PC-3 (cell line): ENCODE data around the gene RRAS.

Experiments used
- EZH2 ChIP-seq: fragments of 300-600 bp; sonication (generic); IDR thresholded peaks from one replicate; pipeline ENCODE4 v1.6.1; 2017; ENCODE audit warnings: antibody characterized with exemption, mild to moderate bottlenecking, low read length; ENCODE audit not compliant: unreplicated experiment
- TF ChIP-seq, protein P1 (sequence below): fragments of 300-600 bp; sonication (generic); conservative IDR thresholded peaks from 2 replicates; pipeline ENCODE4 v1.5.1; 2017; ENCODE audit warnings: antibody characterized with exemption, low read depth, mild to moderate bottlenecking, low read length

DNA sequence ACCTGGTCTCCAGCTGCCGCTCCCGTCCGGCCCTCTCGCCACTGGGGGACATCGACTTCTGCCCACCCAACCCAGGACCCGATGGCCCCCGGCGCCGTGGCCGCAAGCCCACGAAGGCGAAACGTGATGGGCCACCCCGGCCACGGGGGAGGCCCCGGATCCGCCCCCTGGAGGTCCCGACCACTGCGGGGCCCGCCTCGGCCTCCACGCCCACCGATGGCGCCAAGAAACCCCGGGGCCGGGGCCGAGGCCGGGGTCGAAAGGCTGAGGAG, 42.3 kb downstream of the RRAS start:
- TF ChIP-seq, protein P1, sequence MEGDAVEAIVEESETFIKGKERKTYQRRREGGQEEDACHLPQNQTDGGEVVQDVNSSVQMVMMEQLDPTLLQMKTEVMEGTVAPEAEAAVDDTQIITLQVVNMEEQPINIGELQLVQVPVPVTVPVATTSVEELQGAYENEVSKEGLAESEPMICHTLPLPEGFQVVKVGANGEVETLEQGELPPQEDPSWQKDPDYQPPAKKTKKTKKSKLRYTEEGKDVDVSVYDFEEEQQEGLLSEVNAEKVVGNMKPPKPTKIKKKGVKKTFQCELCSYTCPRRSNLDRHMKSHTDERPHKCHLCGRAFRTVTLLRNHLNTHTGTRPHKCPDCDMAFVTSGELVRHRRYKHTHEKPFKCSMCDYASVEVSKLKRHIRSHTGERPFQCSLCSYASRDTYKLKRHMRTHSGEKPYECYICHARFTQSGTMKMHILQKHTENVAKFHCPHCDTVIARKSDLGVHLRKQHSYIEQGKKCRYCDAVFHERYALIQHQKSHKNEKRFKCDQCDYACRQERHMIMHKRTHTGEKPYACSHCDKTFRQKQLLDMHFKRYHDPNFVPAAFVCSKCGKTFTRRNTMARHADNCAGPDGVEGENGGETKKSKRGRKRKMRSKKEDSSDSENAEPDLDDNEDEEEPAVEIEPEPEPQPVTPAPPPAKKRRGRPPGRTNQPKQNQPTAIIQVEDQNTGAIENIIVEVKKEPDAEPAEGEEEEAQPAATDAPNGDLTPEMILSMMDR: no peak
- no peak for TF ChIP-seq EZH2
